ENCODE results near the gene CHD3. TPM values are rescaled to one million over a fixed set of nuclear protein-coding genes. Genes with fewer than 3 reads are reported as not detected.

CHD3 gene
- total RNA-seq, 4 donors from 2014 or later: 36.1 to 99.9 (median 45.1) TPM

GRCh38 chr17:7916808-7917207 is 28.2 kb downstream of the CHD3 start:
- Histone ChIP-seq H3K9me3 (no peaks in the 10 kb centered on the region), H3K4me1 (peaks cover 0 to 20% (median 10%) of the 10 kb centered on the region in 4 donors), H3K36me3 (peaks cover 0 to 6% (median 0%) of the 10 kb centered on the region in 3 donors), H3K4me3 (no peak overlapping the region), H3K27ac (peak overlapping the region; percentile 89 to 97 (median 93)), H3K27me3 (no peaks in the 10 kb centered on the region)
- no peak for DNase-seq
- TF ChIP-seq CTCF (IDR thresholded peaks at IDR 0.05) (no peak), POLR2A (IDR thresholded peaks at IDR 0.05) (no peak)

- peak in 1 of 6 experiments; percentile 1 for TF ChIP-seq CTCF (IDR thresholded peaks at IDR 0.05)
- TF ChIP-seq POLR2A (IDR thresholded peaks at IDR 0.05): no peak
- peak overlapping the region; percentile 25 to 62 (median 50) for H3K4me3 ChIP-seq
- no peak for DNase-seq
These were observed 33.8 kb downstream of the CHD3 start for GRCh38 chr17:7922269-7922844.

GRCh38 chr17:7922845-7923628 is 34.4 kb downstream of the CHD3 start:
- no peaks in the 10 kb centered on the region for H3K9me3 ChIP-seq
- peaks cover 0 to 10% (median 2%) of the 10 kb centered on the region in 4 donors for H3K4me1 ChIP-seq

More at GRCh38 chr17:7922269-7922844, 33.8 kb downstream of the CHD3 start:
- Histone ChIP-seq H3K9me3 (no peaks in the 10 kb centered on the region), H3K27me3 (no peaks in the 10 kb centered on the region), H3K36me3 (no peaks in the 10 kb centered on the region), H3K4me1 (peaks cover 0 to 10% (median 2%) of the 10 kb centered on the region in 4 donors), H3K27ac (peak overlapping the region; percentile 4 to 71 (median 52))

GRCh38 chr17:7927596-7927995 is 39.0 kb downstream of the CHD3 start:
- no peak overlapping the region for H3K27ac ChIP-seq
- no peaks in the 10 kb centered on the region for H3K27me3 ChIP-seq

More at GRCh38 chr17:7922845-7923628, 34.4 kb downstream of the CHD3 start:
- no peaks in the 10 kb centered on the region for H3K36me3 ChIP-seq
- H3K27ac ChIP-seq: peak overlapping the region; percentile 4 to 71 (median 52)
- peak overlapping the region; percentile 25 to 62 (median 50) for H3K4me3 ChIP-seq
- no peaks in the 10 kb centered on the region for H3K27me3 ChIP-seq
- peak; percentile 84 to 95 (median 87) for DNase-seq
- no peak for TF ChIP-seq CTCF (IDR thresholded peaks at IDR 0.05)
- peak; percentile 49 to 70 for TF ChIP-seq POLR2A (IDR thresholded peaks at IDR 0.05)

More at GRCh38 chr17:7927596-7927995, 39.0 kb downstream of the CHD3 start:
- H3K9me3 ChIP-seq: no peaks in the 10 kb centered on the region
- peaks cover 3 to 14% (median 9%) of the 10 kb centered on the region in 4 donors for H3K4me1 ChIP-seq
- no peaks in the 10 kb centered on the region for H3K36me3 ChIP-seq
- TF ChIP-seq POLR2A (IDR thresholded peaks at IDR 0.05) (no peak), CTCF (IDR thresholded peaks at IDR 0.05) (no peak)
- H3K4me3 ChIP-seq: no peak overlapping the region
- DNase-seq: no peak
